ENCODE measurements around the gene INTS1.
A peak's percentile ranks its signal among the peaks of the same experiment; 100 is the strongest.

INTS1 gene

DNA sequence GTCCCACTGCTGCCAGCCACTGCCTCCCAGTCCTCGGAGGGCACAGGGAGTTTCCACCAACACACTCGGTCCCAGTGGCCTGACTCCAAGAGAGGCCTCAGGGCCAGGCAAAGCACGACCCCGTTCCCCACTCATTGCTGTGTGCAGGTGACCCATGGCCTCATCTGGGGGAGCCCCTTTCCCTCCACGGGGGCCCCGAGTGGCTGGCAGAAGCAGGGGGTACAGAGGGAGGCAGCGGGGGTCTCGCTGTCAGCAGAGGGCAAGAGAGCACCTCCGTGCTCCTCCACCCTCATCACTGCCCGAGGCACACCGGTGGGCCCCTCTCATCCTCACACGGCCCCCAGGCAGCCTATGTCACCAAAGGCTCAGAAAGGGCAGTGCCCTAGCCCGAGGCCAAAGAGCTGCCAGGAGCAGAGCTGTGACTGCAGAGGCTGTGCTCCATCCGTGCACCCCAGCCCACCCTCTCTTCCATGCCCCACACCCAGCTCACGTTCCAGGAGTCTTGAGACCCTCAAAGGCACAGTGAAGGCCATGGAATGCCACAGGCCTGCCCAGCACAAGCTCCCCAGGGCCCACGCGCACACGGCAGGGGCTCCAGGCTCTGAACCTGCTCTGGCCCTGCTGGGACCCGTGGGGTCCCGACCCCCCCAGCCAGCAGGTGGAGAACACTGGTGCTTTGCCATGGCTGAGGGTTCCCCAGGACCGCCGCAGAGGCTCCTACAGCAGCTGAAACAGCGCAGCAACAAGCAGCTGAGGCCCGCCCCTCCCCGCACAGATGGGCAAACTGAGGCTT is 70.9 kb downstream of the INTS1 start:
- no peak for DNase-seq
- Mint-ChIP-seq H3K4me1 (peaks cover 2% of the 10 kb centered on the region), H3K27ac (no peak overlapping the region), H3K27me3 (peaks cover 13% of the 10 kb centered on the region), H3K36me3 (no peaks in the 10 kb centered on the region), H3K9me3 (no peaks in the 10 kb centered on the region), H3K4me3 (no peak overlapping the region)
- CTCF ChIA-PET = interaction anchor here (0.9 to 3.9 kb wide), 8 partner anchors 11 to 240 kb away, joined by 3 to 38 read pairs (median 5); no protein-coding TSS in a partner anchor

DNA sequence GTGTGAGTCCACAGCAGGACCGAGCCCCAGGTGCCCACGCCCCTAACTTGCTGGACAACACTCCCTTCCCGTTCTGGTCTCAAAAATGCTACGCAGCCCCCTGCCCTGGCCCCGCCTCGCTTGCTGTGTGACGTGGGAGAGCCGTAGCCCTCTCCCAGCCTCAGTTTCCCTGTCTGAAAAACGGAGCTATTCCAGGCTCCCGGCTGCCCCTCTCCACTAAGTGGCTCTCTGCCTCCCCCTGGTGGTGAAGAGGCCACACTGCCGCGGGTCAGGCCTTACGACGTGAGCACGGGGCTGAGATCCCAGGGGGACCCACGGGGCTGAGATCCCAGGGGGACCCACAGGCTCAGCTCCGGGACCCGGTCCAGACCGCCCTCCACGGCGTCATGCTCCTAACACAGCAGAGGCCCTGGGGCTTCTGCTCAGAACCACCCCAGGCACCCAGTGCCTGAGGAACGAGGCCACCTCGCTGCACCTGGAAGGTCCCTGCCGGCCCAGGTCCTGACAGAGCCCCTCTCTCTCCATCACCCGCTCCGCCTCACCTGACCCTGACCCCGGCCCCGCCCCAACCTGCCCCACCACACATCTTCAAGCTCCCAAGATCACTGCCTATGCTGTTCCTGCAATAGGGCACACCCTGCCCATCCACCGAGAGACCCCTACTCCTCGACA is 71.6 kb downstream of the INTS1 start:
- CTCF ChIA-PET = interaction anchor here (0.8 to 3.9 kb wide), 14 partner anchors 10 to 439 kb away, joined by 3 to 38 read pairs (median 4); no protein-coding TSS in a partner anchor
- Mint-ChIP-seq H3K27ac (no peak overlapping the region), H3K9me3 (no peaks in the 10 kb centered on the region), H3K4me3 (no peak overlapping the region), H3K36me3 (no peaks in the 10 kb centered on the region), H3K4me1 (peaks cover 2% of the 10 kb centered on the region), H3K27me3 (peaks cover 13% of the 10 kb centered on the region)
- DNase-seq = peak; percentile 85

DNA sequence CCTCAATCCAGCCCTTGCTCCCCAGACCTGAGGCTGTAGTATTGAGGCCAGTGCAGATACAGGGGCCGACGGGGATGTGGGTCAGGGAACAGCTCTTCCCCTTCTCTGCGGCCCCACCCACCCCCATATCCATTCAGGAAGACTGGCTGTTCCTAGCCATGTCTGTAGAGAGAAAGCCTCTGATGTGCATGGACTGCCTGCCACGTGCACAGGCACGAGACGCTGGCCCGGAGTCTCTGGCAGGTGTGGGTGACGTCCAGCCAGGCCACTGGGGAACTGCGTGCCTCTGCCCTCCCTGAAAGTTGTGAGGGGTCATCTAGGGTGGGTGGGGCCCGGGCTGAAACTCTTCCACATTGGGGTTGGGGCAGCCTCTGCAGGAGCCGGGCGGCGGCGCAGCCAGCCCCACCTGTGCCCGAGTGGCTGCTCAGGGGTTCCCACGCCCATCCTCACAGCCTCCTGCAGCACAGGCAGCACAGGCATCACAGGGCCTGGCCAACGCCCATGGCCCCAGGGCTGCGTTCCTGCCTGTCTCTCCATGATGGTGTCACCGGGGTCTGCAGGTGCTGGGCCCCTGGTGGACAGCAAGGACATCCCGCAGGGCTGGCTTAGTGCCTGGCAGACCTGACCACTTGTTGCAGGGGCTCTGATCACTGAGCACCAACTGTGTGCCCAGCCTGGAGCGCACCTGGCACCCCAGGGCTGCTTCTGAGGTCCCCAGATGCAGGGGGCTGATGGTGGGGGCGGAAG is 72.4 kb downstream of the INTS1 start:
- Mint-ChIP-seq H3K4me1 (peaks cover 2% of the 10 kb centered on the region), H3K9me3 (no peaks in the 10 kb centered on the region), H3K4me3 (no peak overlapping the region), H3K27me3 (peaks cover 13% of the 10 kb centered on the region), H3K27ac (no peak overlapping the region), H3K36me3 (no peaks in the 10 kb centered on the region)
- no peak for DNase-seq
- CTCF ChIA-PET = interaction anchor here (0.7 to 3.9 kb wide), 15 partner anchors 8 to 438 kb away, joined by 3 to 38 read pairs (median 4); no protein-coding TSS in a partner anchor

DNA sequence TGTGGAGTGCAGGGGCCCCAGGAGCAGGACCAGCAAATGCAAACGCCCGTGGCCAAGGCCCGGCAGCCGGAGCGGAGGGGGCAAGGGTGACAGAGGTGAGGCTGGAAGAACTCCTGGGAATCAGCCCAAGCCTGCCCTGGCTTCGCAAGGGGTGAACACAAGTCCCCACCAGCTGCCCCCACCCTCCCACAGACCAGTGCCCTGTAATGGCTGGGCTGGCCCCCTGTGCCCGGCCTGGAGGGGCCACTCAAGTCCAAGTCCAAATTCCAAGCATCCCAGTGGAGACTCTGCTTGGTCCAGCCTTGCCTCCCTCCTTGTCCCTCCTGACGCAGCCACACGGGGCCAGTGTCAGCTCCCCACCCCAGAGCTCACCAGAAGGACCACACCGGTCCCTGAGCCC is 73.0 kb downstream of the INTS1 start:
- no peaks in the 10 kb centered on the region for H3K9me3 Mint-ChIP-seq
- H3K4me3 Mint-ChIP-seq = no peak overlapping the region
- CTCF ChIA-PET = interaction anchor here (0.7 to 3.9 kb wide), 5 partner anchors 9 to 238 kb away, joined by 3 to 38 read pairs (median 5); no protein-coding TSS in a partner anchor
- peaks cover 2% of the 10 kb centered on the region for H3K4me1 Mint-ChIP-seq
- DNase-seq = no peak
- H3K27me3 Mint-ChIP-seq = peaks cover 15% of the 10 kb centered on the region
- H3K27ac Mint-ChIP-seq = no peak overlapping the region
- no peaks in the 10 kb centered on the region for H3K36me3 Mint-ChIP-seq

DNA sequence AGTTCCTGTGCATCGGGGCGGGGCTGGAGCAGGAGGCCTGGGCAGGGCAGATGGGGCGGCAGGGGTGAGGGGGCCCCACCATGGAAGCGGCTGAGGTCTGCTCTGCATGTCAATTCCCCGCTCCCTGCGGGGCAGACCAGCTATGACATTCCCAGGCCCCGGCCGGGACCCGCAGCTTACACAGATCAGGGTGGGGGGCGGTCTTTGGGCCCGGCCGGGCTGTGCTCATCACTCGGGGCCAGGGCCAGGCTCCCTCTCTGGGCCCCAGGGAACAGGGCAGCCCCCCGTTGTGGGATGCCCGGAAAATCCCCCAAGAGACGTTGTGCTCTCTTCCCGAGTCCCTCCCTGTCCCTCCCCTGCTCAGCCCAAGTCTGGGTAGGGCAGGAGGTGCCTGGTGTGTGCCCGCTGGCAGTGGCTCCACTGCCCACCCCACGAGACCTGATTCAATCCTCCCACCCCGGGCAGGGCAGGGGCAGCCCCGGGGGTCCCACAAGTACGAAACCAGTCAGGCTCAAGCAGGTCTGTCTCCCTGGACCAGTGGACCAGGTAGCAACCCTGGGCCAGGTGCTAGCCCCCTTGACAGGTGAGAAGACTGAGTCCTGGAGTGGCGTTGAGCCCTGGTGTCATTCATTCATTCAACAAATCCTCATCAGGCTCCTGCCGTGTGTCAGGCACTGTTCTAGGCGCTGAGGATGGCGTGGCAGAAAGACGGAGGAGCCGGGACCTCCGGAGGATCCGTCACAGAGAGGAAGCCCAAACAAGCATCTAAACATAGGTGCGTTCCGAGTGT is 73.9 kb downstream of the INTS1 start:
- CTCF ChIA-PET = interaction anchor here (3.9 kb wide), 1 partner anchor 237 kb away, joined by 38 read pairs; no protein-coding TSS in a partner anchor
- no peaks in the 10 kb centered on the region for H3K9me3 Mint-ChIP-seq

GRCh38 chr7:1428941-1429501 is 75.2 kb downstream of the INTS1 start:
- CTCF ChIA-PET = interaction anchor here (1.5 kb wide), 1 partner anchor 45 kb away, joined by 3 read pairs; no protein-coding TSS in a partner anchor
- Mint-ChIP-seq H3K27me3 (peaks cover 33% of the 10 kb centered on the region), H3K36me3 (no peaks in the 10 kb centered on the region), H3K4me3 (no peak overlapping the region), H3K4me1 (peaks cover 2% of the 10 kb centered on the region), H3K9me3 (no peaks in the 10 kb centered on the region), H3K27ac (no peak overlapping the region)
- DNase-seq = no peak

More for the DNA sequence above, 73.9 kb downstream of the INTS1 start:
- Mint-ChIP-seq H3K4me1 (peaks cover 2% of the 10 kb centered on the region), H3K36me3 (no peaks in the 10 kb centered on the region), H3K4me3 (no peak overlapping the region), H3K27ac (no peak overlapping the region), H3K27me3 (peaks cover 24% of the 10 kb centered on the region)
- DNase-seq = no peak

GRCh38 chr7:1427064-1427657 is 77.0 kb downstream of the INTS1 start:
- Mint-ChIP-seq H3K9me3 (no peaks in the 10 kb centered on the region), H3K4me3 (no peak overlapping the region), H3K4me1 (no peaks in the 10 kb centered on the region), H3K27me3 (peaks cover 43% of the 10 kb centered on the region), H3K27ac (no peak overlapping the region), H3K36me3 (no peaks in the 10 kb centered on the region)
- CTCF ChIA-PET = interaction anchor here (1.5 kb wide), 1 partner anchor 47 kb away, joined by 3 read pairs; no protein-coding TSS in a partner anchor
- DNase-seq = no peak

DNA sequence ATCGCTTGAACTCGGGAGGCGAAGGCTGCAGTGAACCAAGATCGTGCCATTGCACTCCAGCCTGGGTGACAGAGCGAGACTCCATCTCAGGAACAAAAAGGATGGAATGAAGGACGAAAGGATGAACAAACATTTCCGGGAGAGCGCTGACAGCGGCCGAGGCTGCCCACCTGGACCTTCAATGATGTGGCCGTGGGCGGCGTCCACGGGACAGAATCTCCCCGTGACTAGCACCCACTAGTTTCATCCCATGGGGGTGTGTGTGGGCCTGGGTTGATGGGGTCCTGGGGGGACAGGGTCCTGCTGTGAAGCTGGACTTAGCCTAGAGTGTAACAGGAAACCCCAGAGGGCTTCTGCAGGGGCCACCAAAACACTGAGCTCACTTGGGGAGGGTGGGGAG is 77.7 kb downstream of the INTS1 start:
- Mint-ChIP-seq H3K27ac (no peak overlapping the region), H3K4me1 (no peaks in the 10 kb centered on the region), H3K27me3 (peaks cover 47% of the 10 kb centered on the region), H3K36me3 (no peaks in the 10 kb centered on the region), H3K4me3 (no peak overlapping the region), H3K9me3 (no peaks in the 10 kb centered on the region)
- DNase-seq = no peak
- CTCF ChIA-PET = interaction anchor here (0.7 kb wide), 1 partner anchor 22 kb away, joined by 3 read pairs; no protein-coding TSS in a partner anchor

GRCh38 chr7:1425292-1426136 is 78.7 kb downstream of the INTS1 start:
- Mint-ChIP-seq H3K4me3 (no peak overlapping the region), H3K36me3 (no peaks in the 10 kb centered on the region), H3K9me3 (no peaks in the 10 kb centered on the region), H3K4me1 (no peaks in the 10 kb centered on the region), H3K27ac (no peak overlapping the region), H3K27me3 (peaks cover 46% of the 10 kb centered on the region)
- no peak for DNase-seq
- CTCF ChIA-PET = interaction anchor here (0.7 kb wide), 1 partner anchor 23 kb away, joined by 3 read pairs; no protein-coding TSS in a partner anchor

DNA sequence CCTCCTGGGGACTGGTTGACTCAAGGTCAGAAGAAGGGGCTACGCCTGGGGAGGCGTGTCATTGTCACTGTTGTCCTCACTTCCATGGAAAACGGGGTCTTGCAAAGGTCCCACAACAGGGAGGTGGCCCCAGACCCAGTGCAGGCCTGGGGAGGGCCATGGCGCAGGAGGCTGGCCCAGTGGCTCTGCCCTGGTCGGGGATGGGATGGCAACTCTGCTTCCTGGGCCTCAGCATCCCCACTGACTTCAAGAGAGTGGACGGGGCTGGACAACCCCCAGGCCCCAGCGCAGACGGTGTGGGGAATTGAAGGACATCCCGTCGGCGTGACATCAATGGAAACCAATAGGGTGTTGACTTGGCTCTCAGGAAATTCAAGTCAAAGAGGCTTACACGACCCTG is 80.1 kb downstream of the INTS1 start:
- no peak for DNase-seq
- CTCF ChIA-PET = interaction anchor here (1.0 kb wide), 1 partner anchor 11 kb away, joined by 3 read pairs; no protein-coding TSS in a partner anchor

GRCh38 chr7:1423264-1423811 is 80.9 kb downstream of the INTS1 start:
- no peaks in the 10 kb centered on the region for H3K36me3 Mint-ChIP-seq
- no peak overlapping the region for H3K4me3 Mint-ChIP-seq
- no peaks in the 10 kb centered on the region for H3K9me3 Mint-ChIP-seq
- peaks cover 64% of the 10 kb centered on the region for H3K27me3 Mint-ChIP-seq
- H3K4me1 Mint-ChIP-seq = peaks cover 9% of the 10 kb centered on the region
- DNase-seq = no peak
- CTCF ChIA-PET = interaction anchor here (0.7 to 1.3 kb wide), 2 partner anchors 9 to 229 kb away, joined by 3 to 10 read pairs; no protein-coding TSS in a partner anchor
- no peak overlapping the region for H3K27ac Mint-ChIP-seq

More for the DNA sequence above, 80.1 kb downstream of the INTS1 start:
- no peaks in the 10 kb centered on the region for H3K36me3 Mint-ChIP-seq
- no peaks in the 10 kb centered on the region for H3K9me3 Mint-ChIP-seq
- H3K4me1 Mint-ChIP-seq = peaks cover 4% of the 10 kb centered on the region
- H3K27ac Mint-ChIP-seq = no peak overlapping the region
- peaks cover 58% of the 10 kb centered on the region for H3K27me3 Mint-ChIP-seq
- no peak overlapping the region for H3K4me3 Mint-ChIP-seq
